Measurements from ENCODE around the gene ZNG1C. TPM values are rescaled to one million over a fixed set of nuclear protein-coding genes. Genes with fewer than 3 reads are reported as not detected.
"Not testable (repeated sequence)": the region's sequence is repeated elsewhere in the genome, so short reads cannot be mapped to it uniquely, and the experiment has no call there.

Gene ZNG1C
- total RNA-seq, 4 donors from 2014 or later: 7.6 to 54.8 (median 23.9) TPM

DNA sequence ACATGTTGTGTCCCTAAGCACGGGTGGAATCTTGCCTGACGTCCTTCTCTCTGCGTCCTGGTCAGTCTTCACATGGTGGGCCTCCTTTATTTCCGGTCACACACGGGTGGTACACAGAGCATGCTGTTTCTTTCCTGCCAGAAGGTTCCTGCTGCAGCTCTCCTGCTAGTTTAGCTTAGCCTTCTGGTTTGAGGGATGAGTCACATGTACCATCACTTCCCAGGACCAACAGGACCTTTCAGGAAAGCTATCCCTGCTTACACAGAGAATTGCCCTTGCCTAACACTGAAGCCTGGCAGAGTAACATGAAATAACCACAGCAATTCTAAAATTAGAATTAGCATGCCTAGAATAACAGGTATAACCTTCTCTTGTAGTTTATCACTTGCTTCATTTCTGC is 69.4 kb downstream of the ZNG1C start:
- H3K36me3 ChIP-seq; H3K9me3 ChIP-seq; H3K4me3 ChIP-seq; in situ Hi-C loops (cut with MboI; ENCODE audit: low pct_ligation_motif_present in 1 of 4, low pct_unique_long_range_greater_than_20kb in 1 of 4, low sequenced_read_pairs in 3 of 4); H3K4me1 ChIP-seq; H3K27me3 ChIP-seq; DNase-seq; intact Hi-C loops (cut with DNase I; ENCODE audit: low total_unique reads); H3K27ac ChIP-seq: not testable (repeated sequence)
- WGBS, 2 donors (ENCODE audit: low coverage in 1 of 2): no CpG with 5 or more reads among the region's 5 CpGs

DNA sequence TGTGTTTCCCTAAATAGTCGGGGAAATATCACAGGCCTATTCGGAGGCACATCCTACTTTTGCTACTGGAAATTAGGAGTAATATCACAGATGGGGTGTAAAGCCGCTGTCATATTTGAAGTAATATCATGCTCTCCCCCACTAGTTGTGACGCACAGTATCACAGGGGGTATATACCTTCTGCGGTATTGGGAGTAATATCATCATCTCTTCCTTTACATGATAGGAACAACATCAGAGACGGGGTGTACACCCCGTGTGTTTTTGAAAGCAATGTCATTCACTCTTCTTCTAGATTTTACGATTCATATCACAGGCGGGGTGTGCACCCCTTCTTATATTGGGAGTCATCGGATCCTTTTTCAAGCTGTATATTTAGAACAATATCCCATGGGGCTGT is 76.4 kb downstream of the ZNG1C start:
- H3K27me3 ChIP-seq; in situ Hi-C loops (cut with MboI; ENCODE audit: low pct_ligation_motif_present in 1 of 4, low pct_unique_long_range_greater_than_20kb in 1 of 4, low sequenced_read_pairs in 3 of 4); H3K9me3 ChIP-seq; H3K4me1 ChIP-seq; H3K36me3 ChIP-seq; H3K4me3 ChIP-seq; H3K27ac ChIP-seq; intact Hi-C loops (cut with DNase I; ENCODE audit: low total_unique reads); DNase-seq: not testable (repeated sequence)
- WGBS, 2 donors (ENCODE audit: low coverage in 1 of 2): 68 to 79% methylated on average over 6 to 10 of the region's 10 CpGs

DNA sequence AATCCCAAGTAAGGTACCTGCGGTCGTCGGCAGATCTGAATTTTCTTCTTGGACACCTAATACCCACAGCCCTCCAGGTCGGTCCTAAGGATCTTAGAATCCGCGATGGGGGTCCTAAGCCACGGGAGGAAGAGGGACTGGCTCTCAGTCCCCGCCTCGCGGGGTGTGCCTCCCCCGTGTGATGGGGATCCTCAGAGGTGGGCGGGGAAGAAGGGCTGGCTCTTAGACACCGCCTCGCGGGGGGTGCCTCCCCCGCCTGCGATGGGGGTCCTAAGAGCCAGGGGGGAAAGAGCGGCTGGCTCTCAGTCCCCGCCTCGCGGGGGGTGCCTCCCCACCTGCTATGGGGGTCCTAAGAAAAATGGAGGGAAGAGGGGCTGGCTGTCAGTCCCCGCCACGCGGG is 82.0 kb downstream of the ZNG1C start:
- in situ Hi-C loops (cut with MboI; ENCODE audit: low pct_ligation_motif_present in 1 of 4, low pct_unique_long_range_greater_than_20kb in 1 of 4, low sequenced_read_pairs in 3 of 4); DNase-seq; H3K27me3 ChIP-seq; H3K9me3 ChIP-seq; H3K4me3 ChIP-seq; intact Hi-C loops (cut with DNase I; ENCODE audit: low total_unique reads); H3K27ac ChIP-seq; H3K4me1 ChIP-seq; H3K36me3 ChIP-seq: not testable (repeated sequence)
- WGBS, 2 donors (ENCODE audit: low coverage in 1 of 2): no CpG with 5 or more reads among the region's 24 CpGs

DNA sequence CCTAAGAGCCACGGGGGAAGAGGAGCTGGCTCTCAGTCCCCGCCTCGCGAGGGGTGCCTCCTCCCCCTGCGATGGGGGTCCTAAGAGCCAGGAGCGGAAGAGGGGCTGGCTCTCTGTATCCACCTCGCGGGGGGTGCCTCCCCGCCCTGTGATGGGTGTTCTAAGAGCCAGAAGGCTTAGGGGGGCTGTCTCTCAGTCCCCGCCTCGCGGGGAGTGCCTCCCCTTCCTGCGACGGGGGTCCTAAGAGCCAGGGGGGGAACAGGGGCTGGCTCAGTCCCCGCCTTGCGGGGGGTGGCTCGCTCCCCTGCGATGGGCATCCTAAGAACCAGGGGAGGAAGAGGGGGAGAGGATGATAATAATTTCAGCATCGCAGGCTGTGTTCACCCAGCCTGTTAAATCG is 82.7 kb downstream of the ZNG1C start:
- in situ Hi-C loops (cut with MboI; ENCODE audit: low pct_ligation_motif_present in 1 of 4, low pct_unique_long_range_greater_than_20kb in 1 of 4, low sequenced_read_pairs in 3 of 4); H3K4me3 ChIP-seq; H3K36me3 ChIP-seq; DNase-seq; H3K27ac ChIP-seq; H3K27me3 ChIP-seq; H3K9me3 ChIP-seq; H3K4me1 ChIP-seq; intact Hi-C loops (cut with DNase I; ENCODE audit: low total_unique reads): not testable (repeated sequence)
- WGBS, 2 donors (ENCODE audit: low coverage in 1 of 2): no CpG with 5 or more reads among the region's 20 CpGs

DNA sequence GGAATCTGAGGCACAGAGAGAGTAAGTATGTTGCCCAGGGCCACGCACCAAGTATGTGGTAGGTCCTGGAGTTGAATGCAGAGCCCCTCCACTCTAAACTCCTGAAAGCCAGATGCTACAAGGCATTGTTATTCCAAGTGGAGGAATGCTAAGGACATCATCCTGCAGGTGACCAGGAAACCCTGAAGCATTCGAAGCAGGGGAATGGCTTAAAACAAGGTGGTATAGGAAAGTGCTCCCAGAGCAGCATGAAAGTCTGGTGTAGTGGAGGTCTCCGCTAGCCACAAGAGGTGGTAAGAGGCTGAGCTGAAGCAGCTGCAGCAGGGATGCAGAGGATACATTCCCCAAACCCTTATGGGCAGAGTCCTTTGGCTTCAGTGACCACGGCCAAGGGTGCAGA is 87.3 kb downstream of the ZNG1C start:
- intact Hi-C loops (cut with DNase I; ENCODE audit: low total_unique reads); H3K4me1 ChIP-seq; H3K36me3 ChIP-seq; H3K27ac ChIP-seq; in situ Hi-C loops (cut with MboI; ENCODE audit: low pct_ligation_motif_present in 1 of 4, low pct_unique_long_range_greater_than_20kb in 1 of 4, low sequenced_read_pairs in 3 of 4); H3K9me3 ChIP-seq; H3K4me3 ChIP-seq; H3K27me3 ChIP-seq; DNase-seq: not testable (repeated sequence)
- 80% methylated on average over 2 of the region's 4 CpGs; no CpG with 5 or more reads in 1 of the 2 donors for WGBS, 2 donors (ENCODE audit: low coverage in 1 of 2)

DNA sequence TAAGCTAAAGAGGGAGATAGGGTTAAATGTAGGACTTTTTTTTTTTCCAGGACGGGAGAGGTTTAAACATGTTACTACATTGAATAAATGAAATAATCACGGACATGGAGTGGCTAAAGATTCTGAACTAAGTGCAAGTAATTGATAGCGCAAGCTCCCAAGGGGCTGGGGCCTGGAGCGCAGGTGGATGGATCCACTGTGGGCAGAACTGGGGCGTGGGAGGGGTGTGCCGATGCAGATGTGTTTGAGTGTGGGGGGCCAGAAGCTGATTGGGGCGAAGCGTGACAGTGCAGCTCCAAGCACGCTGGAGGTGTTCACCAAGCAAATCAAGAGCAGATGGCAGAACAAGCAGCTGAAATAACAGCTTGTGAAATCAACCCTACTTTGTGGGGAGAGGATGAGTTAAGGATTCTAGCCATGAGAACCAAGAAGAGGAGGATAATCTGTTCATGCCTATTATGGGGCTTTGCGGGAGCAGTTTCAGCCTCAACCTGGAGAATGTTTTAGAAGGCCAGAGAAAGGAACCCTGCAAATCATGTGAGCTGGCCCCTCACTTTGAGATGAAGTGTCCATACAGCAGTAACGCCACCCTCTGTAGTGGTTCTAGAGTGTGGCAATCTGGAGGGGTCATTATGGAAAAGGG is 88.9 kb downstream of the ZNG1C start:
- WGBS, 2 donors (ENCODE audit: low coverage in 1 of 2): 94% methylated on average over 9 of the region's 11 CpGs; no CpG with 5 or more reads in 1 of the 2 donors
- H3K36me3 ChIP-seq; H3K9me3 ChIP-seq; H3K27ac ChIP-seq; intact Hi-C loops (cut with DNase I; ENCODE audit: low total_unique reads); H3K4me3 ChIP-seq; H3K27me3 ChIP-seq; H3K4me1 ChIP-seq; in situ Hi-C loops (cut with MboI; ENCODE audit: low pct_ligation_motif_present in 1 of 4, low pct_unique_long_range_greater_than_20kb in 1 of 4, low sequenced_read_pairs in 3 of 4); DNase-seq: not testable (repeated sequence)

DNA sequence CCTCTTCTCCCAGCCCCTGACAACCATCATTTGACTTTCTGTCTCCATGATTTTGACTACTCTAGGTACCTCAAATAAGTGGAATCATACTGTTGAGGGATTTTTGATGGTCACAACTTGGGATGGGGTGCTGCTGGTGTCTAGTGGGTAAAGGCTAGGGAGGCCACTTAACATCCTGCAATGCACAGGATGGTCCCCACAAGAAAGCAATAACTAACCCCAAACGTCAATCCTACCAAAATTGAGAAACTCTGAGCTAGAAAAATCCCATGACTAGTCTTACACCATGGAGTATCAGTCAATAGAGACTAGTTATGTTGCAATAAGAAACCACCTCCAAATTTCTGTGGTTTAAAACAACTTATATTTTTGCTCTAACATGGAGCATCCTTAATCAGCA is 90.3 kb downstream of the ZNG1C start:
- in situ Hi-C loops (cut with MboI; ENCODE audit: low pct_ligation_motif_present in 1 of 4, low pct_unique_long_range_greater_than_20kb in 1 of 4, low sequenced_read_pairs in 3 of 4); H3K36me3 ChIP-seq; DNase-seq; H3K27me3 ChIP-seq; H3K27ac ChIP-seq; H3K9me3 ChIP-seq; H3K4me1 ChIP-seq; H3K4me3 ChIP-seq; intact Hi-C loops (cut with DNase I; ENCODE audit: low total_unique reads): not testable (repeated sequence)
- WGBS, 2 donors (ENCODE audit: low coverage in 1 of 2): 78% methylated on average over 1 of the region's 1 CpG; no CpG with 5 or more reads in 1 of the 2 donors

DNA sequence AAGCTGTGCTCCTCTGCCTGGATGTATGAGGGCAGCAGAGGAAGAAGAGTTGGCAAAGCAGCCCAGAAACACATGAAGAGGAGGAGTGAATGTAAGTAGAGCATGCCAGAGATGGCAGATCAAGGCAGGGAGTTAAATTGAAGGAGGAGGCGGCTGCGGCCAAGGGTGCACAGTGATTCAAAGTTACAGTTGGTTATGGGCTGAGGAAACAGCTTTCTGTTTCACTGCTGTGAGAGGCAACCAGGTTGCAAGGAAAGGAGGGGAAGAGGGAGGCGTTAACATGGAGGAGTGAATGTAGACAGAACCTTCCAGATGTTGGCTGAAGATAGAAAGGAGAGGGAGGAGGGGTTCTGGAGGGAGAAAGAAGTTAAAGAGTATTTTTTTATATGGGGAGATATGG is 94.2 kb downstream of the ZNG1C start:
- H3K4me3 ChIP-seq; H3K27me3 ChIP-seq; H3K27ac ChIP-seq; H3K4me1 ChIP-seq; H3K36me3 ChIP-seq; intact Hi-C loops (cut with DNase I; ENCODE audit: low total_unique reads); H3K9me3 ChIP-seq; in situ Hi-C loops (cut with MboI; ENCODE audit: low pct_ligation_motif_present in 1 of 4, low pct_unique_long_range_greater_than_20kb in 1 of 4, low sequenced_read_pairs in 3 of 4); DNase-seq: not testable (repeated sequence)
- 73% methylated on average over 3 of the region's 3 CpGs; no CpG with 5 or more reads in 1 of the 2 donors for WGBS, 2 donors (ENCODE audit: low coverage in 1 of 2)

DNA sequence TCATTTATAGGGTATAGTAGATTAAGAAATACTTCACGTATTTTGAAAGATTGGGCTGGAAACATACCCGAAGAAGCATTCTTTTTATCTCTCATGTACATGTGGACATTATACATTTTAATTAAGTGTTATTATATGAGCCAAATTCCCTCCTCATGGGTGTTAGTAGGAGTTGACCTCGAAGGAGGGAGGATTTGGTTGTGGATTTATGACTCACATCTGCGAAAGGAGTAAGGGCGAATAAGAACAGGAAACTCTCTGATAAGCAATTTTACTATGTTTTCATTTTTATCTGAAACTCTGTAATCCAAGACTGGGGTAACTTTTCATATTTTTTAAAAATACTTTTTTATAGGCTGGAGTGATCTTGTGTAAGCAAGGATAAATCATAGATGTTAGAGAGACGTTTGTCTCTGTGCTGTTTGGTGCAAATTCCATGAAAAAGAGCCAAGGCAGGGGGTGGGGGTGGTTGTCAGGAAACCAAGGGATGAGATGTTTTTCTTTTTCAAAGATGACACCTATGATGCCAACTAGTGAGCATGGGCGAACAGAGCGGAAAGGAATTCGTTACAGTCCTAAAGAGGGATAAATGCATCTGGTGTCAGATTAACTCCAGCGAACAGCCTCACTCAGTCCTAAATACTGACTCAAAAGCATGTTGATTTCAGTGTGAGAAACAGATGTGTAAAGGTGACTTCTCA is 95.0 kb downstream of the ZNG1C start:
- in situ Hi-C loops (cut with MboI; ENCODE audit: low pct_ligation_motif_present in 1 of 4, low pct_unique_long_range_greater_than_20kb in 1 of 4, low sequenced_read_pairs in 3 of 4); DNase-seq; H3K4me3 ChIP-seq; H3K9me3 ChIP-seq; H3K27ac ChIP-seq; H3K4me1 ChIP-seq; intact Hi-C loops (cut with DNase I; ENCODE audit: low total_unique reads); H3K36me3 ChIP-seq; H3K27me3 ChIP-seq: not testable (repeated sequence)
- 30 to 74% methylated on average over 1 to 5 of the region's 10 CpGs for WGBS, 2 donors (ENCODE audit: low coverage in 1 of 2)

DNA sequence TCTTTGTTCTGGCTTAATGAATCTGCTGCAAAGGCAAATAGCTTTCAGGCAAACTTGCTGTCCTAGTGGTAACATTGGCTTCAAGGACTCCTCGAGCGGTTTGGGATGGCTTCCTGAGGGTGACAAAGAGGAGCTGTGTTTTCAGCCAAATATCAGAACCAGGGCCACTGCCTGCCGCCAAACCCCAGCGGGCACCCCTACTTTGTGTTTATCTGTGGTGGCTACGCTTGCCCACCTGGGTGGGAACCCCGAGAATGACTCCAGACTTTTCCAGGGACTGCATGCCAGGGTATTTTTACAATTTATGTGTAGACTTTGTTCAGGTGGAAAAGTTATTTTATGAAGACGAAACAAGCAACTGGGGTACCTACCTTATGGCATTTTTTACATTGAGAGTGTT is 96.2 kb downstream of the ZNG1C start:
- H3K9me3 ChIP-seq; H3K27ac ChIP-seq; DNase-seq; intact Hi-C loops (cut with DNase I; ENCODE audit: low total_unique reads); H3K4me1 ChIP-seq; H3K4me3 ChIP-seq; in situ Hi-C loops (cut with MboI; ENCODE audit: low pct_ligation_motif_present in 1 of 4, low pct_unique_long_range_greater_than_20kb in 1 of 4, low sequenced_read_pairs in 3 of 4); H3K36me3 ChIP-seq; H3K27me3 ChIP-seq: not testable (repeated sequence)
- WGBS, 2 donors (ENCODE audit: low coverage in 1 of 2): 92% methylated on average over 7 of the region's 7 CpGs; no CpG with 5 or more reads in 1 of the 2 donors

Data from transverse colon (tissue), 4 donors.